Measurements from ENCODE around the gene SOST. TPM values are rescaled to one million over a fixed set of nuclear protein-coding genes. Genes with fewer than 3 reads are reported as not detected.
A peak's percentile ranks its signal among the peaks of the same experiment; 100 is the strongest.

SOST gene
- total and polyA plus RNA-seq, 7 donors = not detected

DNA sequence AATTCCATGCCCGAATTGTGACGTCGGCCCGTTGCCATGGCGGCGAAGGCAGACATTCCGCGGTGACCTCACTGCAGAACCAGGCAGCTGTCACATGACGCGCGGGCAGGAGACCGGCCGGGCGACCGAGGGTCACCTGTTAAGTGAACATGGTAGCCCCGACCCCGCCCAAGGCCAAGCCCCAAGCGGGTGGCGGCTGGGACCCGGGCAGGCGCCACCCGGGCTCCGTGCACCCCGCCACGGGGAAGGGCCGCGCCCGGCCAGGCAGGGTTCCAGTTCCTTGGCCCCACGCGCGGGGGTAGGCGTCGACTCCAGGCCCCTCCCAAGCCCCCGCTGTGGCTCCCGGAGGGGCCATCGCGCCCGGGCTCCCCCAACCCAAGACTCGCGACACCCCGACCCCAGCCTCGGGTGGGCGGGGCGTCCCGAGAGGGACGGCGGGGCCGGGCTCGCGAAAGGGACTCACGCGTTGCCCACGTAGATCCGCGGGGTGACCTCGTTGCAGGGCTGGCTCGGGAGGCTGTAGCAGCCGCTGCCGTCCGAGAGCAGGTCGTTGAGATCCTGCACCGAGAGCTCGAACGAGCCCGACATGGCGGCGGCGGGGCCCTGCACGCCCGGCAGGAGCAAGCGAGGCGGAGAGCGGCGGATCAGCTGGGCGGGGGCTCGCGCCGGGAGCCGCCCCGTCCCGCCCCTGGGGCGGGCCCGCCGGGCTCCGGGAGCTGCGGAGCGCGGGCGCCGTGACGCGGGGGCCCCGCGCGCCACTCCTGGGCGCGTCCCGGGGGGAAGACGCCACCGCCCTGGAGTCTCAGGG is 19.9 kb upstream of the SOST start, which contains the start of gene DUSP3:
Gene DUSP3, minus strand, starts transcription at position 641 of the 808 bp plus-strand sequence. Its CDS starts 53 bp downstream, at position 588.
- Histone ChIP-seq H3K27ac (peak within 1 kb of the TSS; percentile 100), H3K9me3 (no peaks in the 10 kb centered on the region), H3K4me3 (peak within 1 kb of the TSS; percentile 98), H3K4me1 (peaks cover 44% of the 10 kb centered on the region), H3K36me3 (ENCODE audit: insufficient read depth in 1 of 2, low read depth in 1 of 2) (peaks cover 0 to 12% of the 10 kb centered on the region in 2 donors), H3K27me3 (ENCODE audit: insufficient read depth in 3 of 3, low read length in 2 of 3) (no peaks in the 10 kb centered on the region)
- DNase-seq = peak; percentile 96 to 98
- TF ChIP-seq, protein P1, sequence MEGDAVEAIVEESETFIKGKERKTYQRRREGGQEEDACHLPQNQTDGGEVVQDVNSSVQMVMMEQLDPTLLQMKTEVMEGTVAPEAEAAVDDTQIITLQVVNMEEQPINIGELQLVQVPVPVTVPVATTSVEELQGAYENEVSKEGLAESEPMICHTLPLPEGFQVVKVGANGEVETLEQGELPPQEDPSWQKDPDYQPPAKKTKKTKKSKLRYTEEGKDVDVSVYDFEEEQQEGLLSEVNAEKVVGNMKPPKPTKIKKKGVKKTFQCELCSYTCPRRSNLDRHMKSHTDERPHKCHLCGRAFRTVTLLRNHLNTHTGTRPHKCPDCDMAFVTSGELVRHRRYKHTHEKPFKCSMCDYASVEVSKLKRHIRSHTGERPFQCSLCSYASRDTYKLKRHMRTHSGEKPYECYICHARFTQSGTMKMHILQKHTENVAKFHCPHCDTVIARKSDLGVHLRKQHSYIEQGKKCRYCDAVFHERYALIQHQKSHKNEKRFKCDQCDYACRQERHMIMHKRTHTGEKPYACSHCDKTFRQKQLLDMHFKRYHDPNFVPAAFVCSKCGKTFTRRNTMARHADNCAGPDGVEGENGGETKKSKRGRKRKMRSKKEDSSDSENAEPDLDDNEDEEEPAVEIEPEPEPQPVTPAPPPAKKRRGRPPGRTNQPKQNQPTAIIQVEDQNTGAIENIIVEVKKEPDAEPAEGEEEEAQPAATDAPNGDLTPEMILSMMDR (IDR thresholded peaks at IDR 0.05) = no peak
- WGBS, 3 donors = 0 to 1% (median 1%) methylated on average over 68 to 100 of the region's 100 CpGs
- ATAC-seq = peak; percentile 85 to 88 (median 86)
- intact Hi-C loops (cut with DNase I) = no loop called here

DNA sequence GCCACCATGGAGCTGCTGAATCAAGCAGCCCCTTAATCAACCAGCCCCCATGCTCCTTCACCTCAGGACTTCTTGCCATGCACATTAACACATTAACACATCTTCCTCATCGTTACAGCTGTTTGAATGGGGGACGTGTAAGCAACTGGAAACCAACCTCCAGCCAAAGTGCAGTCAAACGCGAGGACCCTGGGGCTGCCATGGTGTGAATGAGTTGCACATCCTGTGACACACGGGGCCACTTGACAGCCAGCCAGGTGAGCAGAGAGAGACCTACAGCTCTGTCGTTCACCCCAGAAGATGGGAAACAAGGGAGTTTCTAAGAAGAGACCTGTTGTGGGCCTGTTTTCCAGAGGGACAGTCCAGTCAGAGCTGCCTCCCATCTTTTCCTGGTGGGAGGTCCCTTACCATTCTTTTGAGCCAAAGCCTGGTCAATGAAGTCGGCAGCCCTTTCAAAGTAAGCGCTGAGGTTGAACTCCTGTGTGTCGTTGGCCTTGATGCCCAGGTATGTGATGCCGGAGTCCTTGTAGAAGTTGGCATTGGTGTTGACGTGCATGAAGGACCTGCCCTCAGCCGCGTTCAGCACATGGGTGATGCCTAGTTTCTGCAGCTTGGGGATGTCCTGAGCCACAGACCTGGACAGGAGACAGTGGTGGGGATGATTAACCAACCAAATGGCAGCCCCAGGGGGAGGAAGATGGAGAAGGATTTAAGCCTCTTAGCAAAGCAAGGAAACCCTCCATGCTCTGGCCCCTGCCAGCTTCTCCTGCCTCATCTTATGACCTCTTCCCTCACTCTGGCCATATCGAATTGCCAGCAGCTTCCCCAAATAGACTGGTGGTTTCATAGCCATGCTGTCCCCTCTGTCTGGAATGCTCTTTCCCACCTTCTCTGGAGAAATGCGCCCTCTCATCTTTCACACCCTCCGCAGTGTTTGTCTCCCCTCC is 16.0 kb upstream of the SOST start:
- peak overlapping the region; percentile 100 for H3K27ac ChIP-seq
- H3K36me3 ChIP-seq (ENCODE audit: insufficient read depth in 1 of 2, low read depth in 1 of 2) = peaks cover 2 to 47% of the 10 kb centered on the region in 2 donors
- peaks cover 66% of the 10 kb centered on the region for H3K4me1 ChIP-seq
- peak overlapping the region; percentile 24 for H3K4me3 ChIP-seq
- ATAC-seq (peak; percentile 43 to 53 (median 50)), DNase-seq (no peak)
- no peaks in the 10 kb centered on the region for H3K27me3 ChIP-seq (ENCODE audit: insufficient read depth in 3 of 3, low read length in 2 of 3)
- H3K9me3 ChIP-seq = no peaks in the 10 kb centered on the region
- WGBS, 3 donors = 43 to 71% (median 47%) methylated on average over 16 of the region's 16 CpGs
- TF ChIP-seq, protein P1 (IDR thresholded peaks at IDR 0.05) = no peak
- intact Hi-C loops (cut with DNase I) = no loop called here

DNA sequence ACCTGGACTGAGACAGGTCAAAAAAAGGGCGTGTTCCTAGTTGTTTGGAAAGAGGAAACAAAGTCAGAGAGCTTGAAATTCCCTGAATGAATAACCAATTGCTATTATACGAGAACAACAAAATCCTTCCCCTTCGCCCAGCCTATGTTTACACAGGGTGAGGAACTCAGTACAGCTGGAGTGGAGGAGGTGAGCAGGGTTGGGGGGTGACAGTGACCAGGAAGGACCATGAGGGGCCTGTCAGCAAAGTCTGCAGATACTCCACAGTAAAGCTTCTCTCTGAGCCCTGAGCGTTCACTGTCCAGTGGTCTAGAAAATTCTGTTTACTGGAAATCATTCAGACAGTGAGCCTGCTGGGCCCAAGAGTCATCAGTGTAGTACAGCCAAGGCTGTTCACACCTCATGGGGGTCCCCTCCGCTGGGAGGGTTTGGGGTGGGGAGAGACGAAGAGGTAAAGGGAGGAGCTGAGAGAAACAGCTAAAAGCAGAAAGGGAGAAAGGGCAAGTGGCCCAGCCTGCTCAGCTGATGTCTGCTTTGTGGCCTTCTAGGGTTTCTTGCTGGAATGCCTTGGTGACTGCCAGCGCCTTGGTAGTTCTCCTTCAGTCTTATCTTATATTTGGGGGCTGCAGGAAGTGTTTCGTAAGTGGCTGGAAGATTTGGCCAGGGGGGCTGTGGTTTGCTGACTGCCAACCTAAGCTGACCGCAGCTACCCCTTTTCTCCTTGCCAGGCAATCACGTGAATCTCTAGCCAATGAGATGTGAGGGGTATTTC is 14.5 kb upstream of the SOST start:
- intact Hi-C loops (cut with DNase I) = no loop called here
- ATAC-seq (peak; percentile 15 to 62 (median 36)), DNase-seq (peak in 1 of 2 donors; percentile 69)
- Histone ChIP-seq H3K27me3 (ENCODE audit: insufficient read depth in 3 of 3, low read length in 2 of 3) (no peaks in the 10 kb centered on the region), H3K9me3 (no peaks in the 10 kb centered on the region), H3K4me1 (peaks cover 74% of the 10 kb centered on the region), H3K4me3 (peak overlapping the region; percentile 16), H3K27ac (peak overlapping the region; percentile 100), H3K36me3 (ENCODE audit: insufficient read depth in 1 of 2, low read depth in 1 of 2) (peaks cover 7 to 62% of the 10 kb centered on the region in 2 donors)
- TF ChIP-seq, protein P1 (IDR thresholded peaks at IDR 0.05) = no peak
- WGBS, 3 donors = 38 to 63% (median 45%) methylated on average over 9 to 10 of the region's 10 CpGs

DNA sequence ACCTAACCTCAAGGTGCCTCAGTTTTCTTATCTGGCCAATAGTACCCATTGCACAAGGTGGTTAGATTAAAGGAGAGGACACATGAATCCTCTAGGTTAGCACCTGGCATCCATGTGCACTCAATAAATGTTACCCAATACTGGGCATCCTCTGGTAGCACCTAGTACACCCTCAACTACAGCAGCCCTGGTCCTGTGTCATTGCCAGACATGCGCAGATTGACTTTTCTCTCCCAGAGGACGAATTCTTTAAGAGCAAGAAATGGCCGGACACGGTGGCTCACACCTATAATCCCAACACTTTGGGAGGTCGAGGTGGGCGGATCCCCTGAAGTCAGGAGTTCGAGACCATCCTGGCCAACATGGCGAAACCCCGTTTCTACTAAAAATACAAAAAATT is 12.9 kb upstream of the SOST start:
- ATAC-seq = no peak
- Histone ChIP-seq H3K4me1 (peaks cover 75% of the 10 kb centered on the region), H3K4me3 (no peak overlapping the region), H3K27me3 (ENCODE audit: insufficient read depth in 3 of 3, low read length in 2 of 3) (no peaks in the 10 kb centered on the region), H3K36me3 (ENCODE audit: insufficient read depth in 1 of 2, low read depth in 1 of 2) (peaks cover 11 to 76% of the 10 kb centered on the region in 2 donors), H3K9me3 (no peaks in the 10 kb centered on the region), H3K27ac (peak overlapping the region; percentile 55)
- TF ChIP-seq, protein P1 (IDR thresholded peaks at IDR 0.05) = no peak
- no peak for DNase-seq
- WGBS, 3 donors = 78 to 91% (median 81%) methylated on average over 9 of the region's 9 CpGs
- intact Hi-C loops (cut with DNase I) = no loop called here

All from psoas muscle (tissue), 8 donors.